H1 (cell line): ENCODE results near the gene RIPOR2. TPM values are rescaled to one million over a fixed set of nuclear protein-coding genes. Genes with fewer than 3 reads are reported as not detected.

Experiments
- CTCF ChIA-PET: fragments of 300-600 bp; sonication (Branson Sonifier 250); formaldehyde crosslinking; loops from one replicate; lab custom pipeline; 2021; ENCODE audit not compliant: partially characterized antibody; lab: Charles Lee
- POLR2A ChIA-PET: fragments of 300-600 bp; sonication (Branson Sonifier 250); formaldehyde crosslinking; loops from one replicate; lab custom pipeline; 2021; ENCODE audit warnings: inconsistent platforms; ENCODE audit not compliant: partially characterized antibody; lab: Charles Lee
- DNase-seq, 2 experiments: peaks; one replicate each; pipeline versions ENCODE4 v3.0.0 to v3.0.0-alpha.2; 2010 to 2022; ENCODE audit warnings: low spot score in 2 of 2, low read depth in 1 of 2, mixed read lengths in 1 of 2
- FAIRE-seq: peaks from 2 replicates; lab custom pipeline; 2011; peaks lifted over from hg19 to GRCh38; lab: Jason Lieb, UNC
- H2AFZ ChIP-seq: 2 replicates; pipeline ENCODE4 v1.8.1; 2012; ENCODE audit warnings: low read length, inconsistent platforms
- H2AK5ac ChIP-seq: 2 replicates; pipeline ENCODE4 v1.6.1; 2013; ENCODE audit warnings: low read depth, low read length
- H2BK120ac ChIP-seq: replicated peaks from 2 replicates; pipeline ENCODE3; 2013; ENCODE audit warnings: low read depth, low read length, inconsistent platforms
- H2BK12ac ChIP-seq: 2 replicates; pipeline ENCODE4 v1.6.1; 2013; ENCODE audit warnings: low read depth, low read length
- H2BK15ac ChIP-seq: 2 replicates; pipeline ENCODE4 v1.6.1; 2013; ENCODE audit warnings: low read length
- H2BK20ac ChIP-seq: 2 replicates; pipeline ENCODE4 v1.6.1; 2013; ENCODE audit warnings: low read length
- H2BK5ac ChIP-seq: 2 replicates; pipeline ENCODE4 v1.6.1; 2013; ENCODE audit warnings: low read depth, low read length
- H3K14ac ChIP-seq: 2 replicates; pipeline ENCODE4 v1.6.1; 2013; ENCODE audit warnings: inconsistent platforms; ENCODE audit not compliant: insufficient read length
- H3K18ac ChIP-seq: 2 replicates; pipeline ENCODE4 v1.6.1; 2013; ENCODE audit warnings: low read length; ENCODE audit errors: extremely low read depth
- H3K23ac ChIP-seq: 2 replicates; pipeline ENCODE4 v1.6.1; 2013; ENCODE audit warnings: inconsistent platforms; ENCODE audit not compliant: insufficient read length
- H3K23me2 ChIP-seq: 2 replicates; pipeline ENCODE4 v1.6.1; 2013; ENCODE audit warnings: low read depth, low read length
- H3K27ac ChIP-seq: 2 replicates; pipeline ENCODE4 v1.6.1; 2011; ENCODE audit warnings: low read depth, low read length, inconsistent platforms
- H3K27me3 ChIP-seq, 4 experiments: replicated peaks in 1 of 4; 1 replicate in 1 of 4; 2 replicates in 3 of 4; pipeline versions ENCODE4 v1.6.1 to v1.8.1; 2011 to 2013; ENCODE audit warnings: low read length in 3 of 4, mild to moderate bottlenecking in 3 of 4, inconsistent platforms in 2 of 4, mixed read lengths in 2 of 4, moderate library complexity in 1 of 4; ENCODE audit not compliant: control insufficient read depth in 3 of 4, insufficient read depth in 3 of 4; ENCODE audit errors: extremely low read depth in 1 of 4
- H3K36me3 ChIP-seq, 4 experiments: 2 replicates each; pipeline versions ENCODE4 v1.6.1 to v1.8.1; 2011 to 2013; ENCODE audit warnings: mild to moderate bottlenecking in 4 of 4, low read length in 3 of 4, moderate library complexity in 2 of 4, control low read depth in 1 of 4, inconsistent platforms in 1 of 4; ENCODE audit not compliant: insufficient read depth in 4 of 4, control insufficient read depth in 2 of 4
- H3K4ac ChIP-seq: replicated peaks from 2 replicates; pipeline ENCODE3; 2013; ENCODE audit warnings: low read length, low read depth, mixed read lengths, inconsistent platforms; ENCODE audit not compliant: insufficient read length
- H3K4me1 ChIP-seq, 4 experiments: replicated peaks in 1 of 4; 1 replicate in 1 of 4; 2 replicates in 3 of 4; pipeline versions ENCODE4 v1.6.1 to v1.8.1; 2011 to 2013; ENCODE audit warnings: low read length in 3 of 4, inconsistent platforms in 2 of 4, mixed read lengths in 1 of 4; ENCODE audit not compliant: insufficient read depth in 4 of 4, control insufficient read depth in 3 of 4
- H3K4me2 ChIP-seq, 2 experiments: 2 replicates each; pipeline versions ENCODE4 v1.6.1 to v1.8.1; 2011 to 2013; ENCODE audit warnings: low read depth in 2 of 2, low read length in 2 of 2, control low read depth in 1 of 2, inconsistent platforms in 1 of 2, mild to moderate bottlenecking in 1 of 2; ENCODE audit not compliant: insufficient read depth in 1 of 2
- H3K4me3 ChIP-seq, 4 experiments: fragments of 200-600, 300-600 bp in 1 of 4; sonication (generic), shearing (Covaris generic), sonication (Bioruptor Twin) in 1 of 4; 2 replicates each; pipeline versions ENCODE4 v1.5.1 to v1.8.1; 2011 to 2016; ENCODE audit warnings: low read length in 4 of 4, low read depth in 3 of 4, control low read depth in 2 of 4, inconsistent platforms in 2 of 4, mild to moderate bottlenecking in 2 of 4, mixed read lengths in 1 of 4, moderate library complexity in 1 of 4; ENCODE audit not compliant: insufficient read depth in 2 of 4; ENCODE audit errors: extremely low read depth in 1 of 4
- H3K56ac ChIP-seq: replicated peaks from 2 replicates; pipeline ENCODE3; 2013; ENCODE audit warnings: low read depth, mild to moderate bottlenecking, mixed read lengths, low read length, inconsistent platforms; ENCODE audit not compliant: insufficient read length
- H3K79me1 ChIP-seq: 2 replicates; pipeline ENCODE4 v1.6.1; 2013; ENCODE audit warnings: low read depth, low read length, control low read depth
- H3K79me2 ChIP-seq, 2 experiments: 2 replicates each; pipeline versions ENCODE4 v1.6.1 to v1.8.1; 2012 to 2013; ENCODE audit warnings: low read length in 2 of 2, mild to moderate bottlenecking in 2 of 2, inconsistent platforms in 1 of 2; ENCODE audit not compliant: insufficient read depth in 2 of 2, control insufficient read depth in 1 of 2
- H3K9ac ChIP-seq, 4 experiments: replicated peaks in 1 of 4; 1 replicate in 1 of 4; 2 replicates in 3 of 4; pipeline versions ENCODE4 v1.6.1 to v1.8.1; 2011 to 2013; ENCODE audit warnings: low read depth in 3 of 4, low read length in 3 of 4, control low read depth in 2 of 4, mild to moderate bottlenecking in 2 of 4, moderate library complexity in 2 of 4, inconsistent platforms in 1 of 4; ENCODE audit errors: extremely low read depth in 1 of 4
- H3K9me3 ChIP-seq, 2 experiments: 2 replicates each; pipeline versions ENCODE4 v1.6.1 to v1.8.1; 2012 to 2013; ENCODE audit warnings: mild to moderate bottlenecking in 2 of 2, moderate library complexity in 2 of 2, control low read depth in 1 of 2, inconsistent platforms in 1 of 2, low read depth in 1 of 2, low read length in 1 of 2, mixed read lengths in 1 of 2; ENCODE audit not compliant: insufficient read depth in 2 of 2
- H4K20me1 ChIP-seq, 2 experiments: replicated peaks in 1 of 2; 2 replicates each; pipeline versions ENCODE3 to v1.8.1; 2011 to 2013; ENCODE audit warnings: inconsistent platforms in 2 of 2, low read length in 2 of 2, mild to moderate bottlenecking in 1 of 2; ENCODE audit not compliant: insufficient read depth in 2 of 2, control insufficient read depth in 1 of 2
- H4K5ac ChIP-seq: 2 replicates; pipeline ENCODE4 v1.6.1; 2013; ENCODE audit warnings: low read length, low read depth, mixed read lengths, inconsistent platforms; ENCODE audit not compliant: insufficient read length
- H4K8ac ChIP-seq: 2 replicates; pipeline ENCODE4 v1.8.0; 2013; ENCODE audit warnings: mild to moderate bottlenecking, moderate library complexity, low read length, inconsistent platforms; ENCODE audit not compliant: insufficient read depth; ENCODE audit errors: extremely low read depth
- H4K91ac ChIP-seq: replicated peaks from 2 replicates; pipeline ENCODE3; 2013; ENCODE audit warnings: low read length, mixed read lengths, inconsistent platforms; ENCODE audit not compliant: insufficient read length
- CBX8 ChIP-seq: fragments of 300-800, 300-1000 bp; sonication (generic); IDR thresholded peaks from 2 replicates; pipeline ENCODE4 v1.7.1; 2016; ENCODE audit warnings: low read depth, low read length, borderline replicate concordance
- KDM1A ChIP-seq: fragments of 200-600, 300-600 bp; sonication (generic); IDR thresholded peaks from 2 replicates; pipeline ENCODE4 v1.7.1; 2016; ENCODE audit warnings: mild to moderate bottlenecking, low read length, borderline replicate concordance
- MAFK ChIP-seq: IDR thresholded peaks from 2 replicates; pipeline ENCODE4 v1.6.1; 2012; ENCODE audit warnings: low read depth, mild to moderate bottlenecking, improper control_type of control experiment, low read length
- POLR2AphosphoS5 ChIP-seq: IDR thresholded peaks from 2 replicates; pipeline ENCODE4 v1.6.1; 2011; ENCODE audit warnings: low read depth, low read length
- SIN3A ChIP-seq, 2 experiments: IDR thresholded peaks in 1 of 2; conservative IDR thresholded peaks in 1 of 2; 2 replicates each; pipeline ENCODE4 v1.6.1; 2011 to 2012; ENCODE audit warnings: low read length in 2 of 2, improper control_type of control experiment in 1 of 2, low read depth in 1 of 2, mild to moderate bottlenecking in 1 of 2
- WGBS, 2 experiments: shearing (Covaris generic) in 1 of 2; methylation state at CpG; one replicate each; pipeline versions ENCODE4 v1.1.6 to v1.1.7; 2013 to 2015; ENCODE audit warnings: low lambda C conversion rate in 2 of 2, mixed read lengths in 2 of 2, inconsistent platforms in 1 of 2, low coverage in 1 of 2, missing lambda C conversion rate in 1 of 2; ENCODE audit not compliant: insufficient replicate concordance in 2 of 2, insufficient coverage in 1 of 2, insufficient read length in 1 of 2; ENCODE audit errors: extremely low coverage in 1 of 2, missing lambda C conversion rate in 1 of 2; 5-methylcytosine and 5-hydroxymethylcytosine counted together
- polyA plus RNA-seq, 7 experiments: library from polyadenylated mRNA; depleted of rRNA in 3 of 7; stranded (reverse) in 5 of 7; unstranded in 2 of 7; fragments of >200 nt in 5 of 7; fragments of 200-250 nt in 2 of 7; gene quantifications; 1 replicate in 5 of 7; 2 replicates in 1 of 7; 4 replicates in 1 of 7; pipeline versions ENCODE4 v1.2.1 to v1.2.3, GENCODE V29; 2011 to 2013; ENCODE audit warnings: missing spikeins in 2 of 7, mixed read lengths in 2 of 7
- total RNA-seq: library from RNA; stranded (reverse); fragmentation: NEBNext Ultra II Directional; extraction: Animal tissue kit (Norgen Biotek cat#: 25700); gene quantifications from 2 replicates; pipeline ENCODE4 v1.2.1, GENCODE V29; 2021

The RIPOR2 gene
- total and polyA plus RNA-seq, 2 of the 8 experiments (the other 6 are each of a cell fraction or from before 2014, with no cell fraction given) = 16.7 to 45.6 TPM

- H3K79me2 ChIP-seq = no peaks in the 10 kb centered on the region
- TF ChIP-seq CBX8 (no peak), SIN3A (conservative IDR thresholded peaks at IDR 0.05 in 1 of 2, IDR thresholded peaks at IDR 0.05 in 1 of 2; ENCODE audit: low read depth in 1 of 2, low read length in 2 of 2) (no peak), POLR2AphosphoS5 (no peak), KDM1A (no peak), MAFK (no peak)
- TF ChIP-seq, all 59 proteins: peak for 0
- H2AFZ ChIP-seq = no peak overlapping the region
- H2AK5ac ChIP-seq = no peak overlapping the region
- DNase-seq (no peak), FAIRE-seq (no peak)
- no peak overlapping the region for H3K9ac ChIP-seq
- H3K36me3 ChIP-seq = no peaks in the 10 kb centered on the region
- H2BK15ac ChIP-seq = no peak overlapping the region
- H2BK5ac ChIP-seq = no peak overlapping the region
- no peaks in the 10 kb centered on the region for H3K23me2 ChIP-seq
- no peak overlapping the region for H3K27ac ChIP-seq
- H3K14ac ChIP-seq = no peak overlapping the region
- no peak overlapping the region for H4K5ac ChIP-seq
- H4K20me1 ChIP-seq = no peaks in the 10 kb centered on the region
- no peaks in the 10 kb centered on the region for H3K9me3 ChIP-seq
- H2BK120ac ChIP-seq = no peak overlapping the region
- H3K4me1 ChIP-seq = no peaks in the 10 kb centered on the region
- no peak overlapping the region for H3K4me3 ChIP-seq
- no peak overlapping the region for H3K4me2 ChIP-seq
- H4K91ac ChIP-seq = no peak overlapping the region
- POLR2A ChIA-PET = interaction anchor here (0.7 kb wide), 1 partner anchor 15 kb away, joined by 4 read pairs; no protein-coding TSS in a partner anchor
- no peak overlapping the region for H4K8ac ChIP-seq
- H3K23ac ChIP-seq = no peak overlapping the region
- CTCF ChIA-PET = interaction anchor here (1.0 to 1.8 kb wide), 4 partner anchors 12 to 43 kb away, joined by 3 to 5 read pairs (median 4); no protein-coding TSS in a partner anchor
- no peak overlapping the region for H2BK20ac ChIP-seq
- WGBS, 2 experiments = 94% methylated on average over 3 of the region's 3 CpGs; no CpG with 5 or more reads in 1 of the 2 experiments
- H3K4ac ChIP-seq = no peak overlapping the region
- H2BK12ac ChIP-seq = no peak overlapping the region
- no peak overlapping the region for H3K56ac ChIP-seq
- no peaks in the 10 kb centered on the region for H3K27me3 ChIP-seq
- H3K18ac ChIP-seq = no peak overlapping the region
- no peaks in the 10 kb centered on the region for H3K79me1 ChIP-seq
Observed at GRCh38 chr6:24759718-24760117, 176.0 kb downstream of the RIPOR2 start.
